GM12878 (cell line): Measurements from ENCODE around the gene ANKHD1. TPM values are rescaled to one million over a fixed set of nuclear protein-coding genes. Genes with fewer than 3 reads are reported as not detected.

Source experiments
- BHLHE40 ChIP-seq, 2 experiments: fragments of 450-650 bp in 1 of 2; IDR thresholded peaks; 2 replicates each; pipeline ENCODE4 v1.6.1; 2011 to 2017; ENCODE audit warnings: low read depth in 2 of 2, borderline replicate concordance in 1 of 2, improper control_type of control experiment in 1 of 2, low read length in 1 of 2, mild to moderate bottlenecking in 1 of 2
- ELK1 ChIP-seq: IDR thresholded peaks from 2 replicates; pipeline ENCODE4 v1.6.1; 2012; ENCODE audit warnings: low read depth, low read length, improper control_type of control experiment
- IKZF1 ChIP-seq: fragments of 450-650 bp; conservative IDR thresholded peaks from 2 replicates; pipeline ENCODE4 v1.6.1; 2017; ENCODE audit warnings: antibody characterized with exemption, mild to moderate bottlenecking
- IRF3 ChIP-seq: fragments of 450-650 bp; IDR thresholded peaks from 2 replicates; pipeline ENCODE4 v1.6.1; 2014; ENCODE audit warnings: mild to moderate bottlenecking
- IRF5 ChIP-seq: fragments of 450-650 bp; IDR thresholded peaks from 2 replicates; pipeline ENCODE4 v1.6.1; 2017; ENCODE audit warnings: borderline replicate concordance
- KDM1A ChIP-seq: fragments of 200-600 bp; sonication (generic); IDR thresholded peaks from 2 replicates; pipeline ENCODE4 v1.6.1; 2016; ENCODE audit warnings: borderline replicate concordance
- NBN ChIP-seq: fragments of 450-650 bp; IDR thresholded peaks from 2 replicates; pipeline ENCODE4 v1.6.1; 2016
- PAX5 ChIP-seq: IDR thresholded peaks from 2 replicates; pipeline ENCODE4 v1.6.1; 2011; ENCODE audit warnings: low read depth, low read length, borderline replicate concordance
- POU2F2 ChIP-seq: IDR thresholded peaks from 3 replicates; pipeline ENCODE4 v1.6.1; 2011; ENCODE audit warnings: low read depth, mild to moderate bottlenecking, low read length, borderline replicate concordance
- RAD51 ChIP-seq: fragments of 450-650 bp; IDR thresholded peaks from 2 replicates; pipeline ENCODE4 v1.6.1; 2016; ENCODE audit warnings: moderate library complexity, mild to moderate bottlenecking, inconsistent platforms
- SUPT20H ChIP-seq: IDR thresholded peaks from 2 replicates; pipeline ENCODE4 v1.6.1; 2011; ENCODE audit warnings: low read depth, mild to moderate bottlenecking, low read length, moderate library complexity, borderline replicate concordance; ENCODE audit not compliant: control insufficient read depth
- TBL1XR1 ChIP-seq: IDR thresholded peaks from 2 replicates; pipeline ENCODE4 v1.6.1; 2012; ENCODE audit warnings: low read depth, low read length, improper control_type of control experiment
- YY1 ChIP-seq: IDR thresholded peaks from 2 replicates; pipeline ENCODE4 v1.6.1; 2011; ENCODE audit warnings: low read depth, mild to moderate bottlenecking, low read length
- ZNF384 ChIP-seq: IDR thresholded peaks from 2 replicates; pipeline ENCODE4 v1.6.1; 2012; ENCODE audit warnings: low read depth, mild to moderate bottlenecking, low read length, improper control_type of control experiment, borderline replicate concordance
- ZNF592 ChIP-seq: fragments of 450-650 bp; IDR thresholded peaks from 2 replicates; pipeline ENCODE4 v1.6.1; 2017; ENCODE audit warnings: mild to moderate bottlenecking, moderate library complexity
- ZNF687 ChIP-seq: fragments of 450-650 bp; IDR thresholded peaks from 2 replicates; pipeline ENCODE4 v1.6.1; 2017; ENCODE audit warnings: mild to moderate bottlenecking, moderate library complexity
- polyA plus RNA-seq, 11 experiments: library from polyadenylated mRNA; depleted of rRNA in 4 of 11; unstranded in 6 of 11; stranded (reverse) in 5 of 11; fragments of >200 nt; fragmentation: Nextera tagmentation in 4 of 11; fragmentation: Illumina TruSeq in 1 of 11; extraction: Ambion mirVana in 4 of 11; extraction: Trizol in 1 of 11; gene quantifications; 1 replicate in 1 of 11; 2 replicates in 10 of 11; pipeline versions ENCODE4 v1.2.1 to v1.2.3, GENCODE V29; 2011 to 2016; ENCODE audit warnings: inconsistent platforms in 2 of 11, missing spikeins in 2 of 11, low read depth in 1 of 11
- total RNA-seq, 4 experiments: library from RNA; depleted of rRNA in 3 of 4; stranded (reverse); fragments of >200 nt in 3 of 4; fragmentation: Illumina TruSeq in 1 of 4; extraction: Trizol in 1 of 4; gene quantifications; 2 replicates each; pipeline versions ENCODE4 v1.2.1 to v1.2.3, GENCODE V29; 2013 to 2021

The ANKHD1 gene
- total and polyA plus RNA-seq, 10 of the 15 experiments (the other 5 are each of a cell fraction or from before 2014, with no cell fraction given) = 31.6 to 96.8 (median 74.3) TPM

- TF ChIP-seq ELK1 (no peak), ZNF592 (no peak), RAD51 (no peak), IKZF1 (no peak), BHLHE40 (IDR thresholded peaks at IDR 0.05; ENCODE audit: borderline replicate concordance in 1 of 2, low read depth in 2 of 2, low read length in 1 of 2) (peak in 1 of 2 experiments; percentile 21; a peak in 1 of 4 replicates), KDM1A (no peak), TBL1XR1 (no peak), PAX5 (no peak), IRF3 (no peak), ZNF384 (no peak), SUPT20H (no peak), ZNF687 (no peak), POU2F2 (no peak), YY1 (peak; percentile 69), IRF5 (no peak), NBN (0 out of 2 replicates have a peak, but pooled peaks have one; percentile 33)
Observed at GRCh38 chr5:140357726-140358093, 43.9 kb upstream of the ANKHD1 start (continued).
